NCI-H187 (cell line): ENCODE data around the gene SRR.

Experiments used
- DNase-seq, 2 experiments: peaks; one replicate each; lab custom pipeline; 2025; lab: John Stamatoyannopoulos, UW

SRR gene

GRCh38 chr17:2343421-2343820 lies 39.7 kb downstream of the SRR start:
- no peak for DNase-seq

GRCh38 chr17:2344528-2344927 lies 40.8 kb downstream of the SRR start:
- DNase-seq = no peak

GRCh38 chr17:2346475-2346874 lies 42.7 kb downstream of the SRR start:
- no peak for DNase-seq

- peak; percentile 17 to 79 for DNase-seq
Measured at GRCh38 chr17:2347805-2348685, 44.3 kb downstream of the SRR start.

GRCh38 chr17:2351269-2351668 lies 47.5 kb downstream of the SRR start:
- no peak for DNase-seq

- DNase-seq = no peak
Measured at GRCh38 chr17:2354311-2354710, 50.6 kb downstream of the SRR start.

- no peak for DNase-seq
Measured at GRCh38 chr17:2357237-2357636, 53.5 kb downstream of the SRR start.

- no peak for DNase-seq
Measured at GRCh38 chr17:2357931-2358434, 54.2 kb downstream of the SRR start.

GRCh38 chr17:2361010-2361760 lies 57.4 kb downstream of the SRR start:
- DNase-seq = no peak

GRCh38 chr17:2362016-2362415 lies 58.3 kb downstream of the SRR start:
- no peak for DNase-seq

- no peak for DNase-seq
Measured at GRCh38 chr17:2362416-2362815, 58.7 kb downstream of the SRR start.

- DNase-seq = no peak
Measured at GRCh38 chr17:2362881-2363280, 59.1 kb downstream of the SRR start.

GRCh38 chr17:2363318-2363717 lies 59.6 kb downstream of the SRR start:
- no peak for DNase-seq

GRCh38 chr17:2363851-2364762 lies 60.4 kb downstream of the SRR start:
- DNase-seq = no peak

GRCh38 chr17:2364763-2365116 lies 61.0 kb downstream of the SRR start:
- DNase-seq = no peak

- no peak for DNase-seq
Measured at GRCh38 chr17:2365132-2365531, 61.4 kb downstream of the SRR start.

- no peak for DNase-seq
Measured at GRCh38 chr17:2366747-2367494, 63.2 kb downstream of the SRR start.

- DNase-seq = no peak
Measured at GRCh38 chr17:2368359-2368758, 64.6 kb downstream of the SRR start.

- DNase-seq = no peak
Measured at GRCh38 chr17:2369039-2369438, 65.3 kb downstream of the SRR start.

GRCh38 chr17:2369551-2370210 lies 65.9 kb downstream of the SRR start:
- DNase-seq = no peak

- DNase-seq = no peak
Measured at GRCh38 chr17:2370211-2370589, 66.5 kb downstream of the SRR start.
